Panc1 (cell line): ENCODE measurements around the gene RESF1. TPM values are rescaled to one million over a fixed set of nuclear protein-coding genes. Genes with fewer than 3 reads are reported as not detected.

Experiments
- ATAC-seq: fragments of 200-7000 bp; cut with Tn5 transposase; 2 replicates; pipeline ENCODE4 v1.9.1; 2020; ENCODE audit warnings: mild to moderate bottlenecking, moderate library complexity
- BruUV-seq: library from RNA; stranded (reverse); fragments of 400-500 nt; replicated peaks from 2 replicates; lab custom pipeline; 2021; lab: Mats Ljungman, UMichigan
- CTCF ChIA-PET: fragments of 300-600 bp; sonication (Branson Sonifier 250); formaldehyde crosslinking; loops from one replicate; lab custom pipeline; 2022; ENCODE audit warnings: antibody characterized with exemption; lab: Charles Lee
- POLR2A ChIA-PET: fragments of 300-600 bp; sonication (Branson Sonifier 250); formaldehyde crosslinking; loops from one replicate; lab custom pipeline; 2022; ENCODE audit warnings: antibody characterized with exemption; lab: Charles Lee
- DNase-seq: peaks from one replicate; pipeline ENCODE4 v3.0.0-alpha.2; 2010; ENCODE audit warnings: low read depth, low spot score
- H3K27ac ChIP-seq: 2 replicates; pipeline ENCODE4 v1.5.1; 2011; ENCODE audit warnings: mild to moderate bottlenecking, low read length, inconsistent platforms
- H3K27me3 ChIP-seq: fragments of 200-500 bp; sonication (Bioruptor generic); 2 replicates; pipeline ENCODE4 v1.6.0; 2014; ENCODE audit warnings: low read length, inconsistent platforms; ENCODE audit not compliant: control insufficient read depth, insufficient read depth
- H3K36me3 ChIP-seq: fragments of 200-500 bp; sonication (Bioruptor generic); 2 replicates; pipeline ENCODE4 v1.5.1; 2014; ENCODE audit warnings: inconsistent platforms, mild to moderate bottlenecking, low read length, moderate library complexity; ENCODE audit not compliant: control insufficient read depth, insufficient read depth
- H3K4me1 ChIP-seq: 2 replicates; pipeline ENCODE4 v1.5.1; 2011; ENCODE audit warnings: inconsistent platforms, mild to moderate bottlenecking, low read length, moderate library complexity; ENCODE audit not compliant: control insufficient read depth, insufficient read depth
- H3K4me3 ChIP-seq, 2 experiments: 2 replicates each; pipeline ENCODE4 v1.5.1; 2011 to 2012; ENCODE audit warnings: low read depth in 2 of 2, low read length in 2 of 2, mild to moderate bottlenecking in 2 of 2, inconsistent platforms in 1 of 2, moderate library complexity in 1 of 2
- H3K9me3 ChIP-seq: fragments of 200-500 bp; sonication (Bioruptor generic); 2 replicates; pipeline ENCODE4 v1.5.1; 2014; ENCODE audit warnings: low read depth, mild to moderate bottlenecking, inconsistent platforms, low read length, moderate library complexity; ENCODE audit not compliant: control insufficient read depth, insufficient read depth
- CTCF ChIP-seq: fragments of 450-650 bp; IDR thresholded peaks from 2 replicates; pipeline ENCODE4 v1.5.1; 2017; ENCODE audit warnings: mild to moderate bottlenecking
- POLR2AphosphoS5 ChIP-seq: IDR thresholded peaks from 2 replicates; pipeline ENCODE4 v1.6.1; 2012; ENCODE audit warnings: mild to moderate bottlenecking, low read depth, low read length, moderate library complexity
- REST ChIP-seq, 2 experiments: IDR thresholded peaks; 2 replicates each; pipeline ENCODE4 v1.6.1; 2011 to 2012; ENCODE audit warnings: low read depth in 2 of 2, control low read depth in 1 of 2, low read length in 1 of 2, mild to moderate bottlenecking in 1 of 2, moderate library complexity in 1 of 2; ENCODE audit not compliant: insufficient read depth in 1 of 2
- SIN3A ChIP-seq: IDR thresholded peaks from 2 replicates; pipeline ENCODE4 v1.6.1; 2012; ENCODE audit warnings: low read depth, mild to moderate bottlenecking, low read length, moderate library complexity, borderline replicate concordance; ENCODE audit not compliant: insufficient read depth
- TCF7L2 ChIP-seq: IDR thresholded peaks from 2 replicates; pipeline ENCODE4 v1.6.1; 2011; ENCODE audit warnings: mild to moderate bottlenecking, low read depth, low read length, inconsistent platforms
- in situ Hi-C: cut with HindIII; loops from 2 replicates; pipeline ENCODE4 v1.10.0; 2016; ENCODE audit warnings: low sequenced_read_pairs, low pct_unique_long_range_greater_than_20kb
- intact Hi-C: fragments of 100-400 bp; cut with micrococcal nuclease; formaldehyde crosslinking; loops from one replicate; pipeline ENCODE4 v1.10.0; 2022; ENCODE audit not compliant: unreplicated experiment
- total RNA-seq: library from RNA; stranded (reverse); gene quantifications from one replicate; pipeline ENCODE4 v1.2.1, GENCODE V29; 2021; ENCODE audit not compliant: unreplicated experiment

The RESF1 gene
- total RNA-seq, 1 experiment from 2014 or later, result 42.4 TPM

- ATAC-seq, result no peak
- Histone ChIP-seq H3K4me3 (no peak overlapping the region), H3K27me3 (no peaks in the 10 kb centered on the region), H3K9me3 (no peaks in the 10 kb centered on the region), H3K36me3 (no peaks in the 10 kb centered on the region), H3K27ac (no peak overlapping the region), H3K4me1 (peaks cover 1% of the 10 kb centered on the region; the same call in 1 of the 2 replicates)
- CTCF ChIA-PET, result no interaction called here
- POLR2A ChIA-PET, result interaction anchor here (0.6 to 0.7 kb wide), 2 partner anchors 227 to 629 kb away, joined by 4 to 8 read pairs; no protein-coding TSS in a partner anchor
- in situ Hi-C loops, result no loop called here
- intact Hi-C loops, result no loop called here
- BruUV-seq, result no TSS peak
- TF ChIP-seq TCF7L2, result no peak
- no peak for TF ChIP-seq CTCF
- TF ChIP-seq POLR2AphosphoS5, result no peak
- no peak for TF ChIP-seq REST (IDR thresholded peaks at IDR 0.05; ENCODE audit: insufficient read depth in 1 of 2, low read depth in 2 of 2, low read length in 1 of 2)
- no peak for TF ChIP-seq SIN3A
- DNase-seq, result no peak
These were observed 46.4 kb downstream of the RESF1 start for GRCh38 chr12:32005496-32006125.

Other genes with a start within 250 kb of the RESF1 start
- gene AMN1, start 230.4 kb upstream of the RESF1 start, total RNA-seq, result 16.4 TPM
- gene BICD1, start 147.4 kb downstream of the RESF1 start, total RNA-seq, result 40.0 TPM